NCI-H1092 treated with DMSO at 0.1 percent for 48 hours (cell line): ENCODE data around the gene SPG21.

Experiments used
- DNase-seq: peaks from one replicate; lab custom pipeline; 2025; lab: John Stamatoyannopoulos, UW

SPG21 gene

GRCh38 chr15:64991536-64992135 is 1.9 kb upstream of the SPG21 start:
- DNase-seq = no peak

- no peak for DNase-seq
Observed at GRCh38 chr15:64990168-64990470, 405 bp upstream of the SPG21 start.

- DNase-seq = no peak
Observed at GRCh38 chr15:64987136-64987535, 2.6 kb downstream of the SPG21 start.

- no peak for DNase-seq
Observed at GRCh38 chr15:64985366-64986033, 4.2 kb downstream of the SPG21 start.

- DNase-seq = no peak
Observed at GRCh38 chr15:64982472-64982871, 7.2 kb downstream of the SPG21 start.

- no peak for DNase-seq
Observed at GRCh38 chr15:64981812-64982431, 7.8 kb downstream of the SPG21 start.

GRCh38 chr15:64979252-64979710 is 10.4 kb downstream of the SPG21 start:
- DNase-seq = no peak

- DNase-seq = no peak
Observed at GRCh38 chr15:64975390-64975789, 14.3 kb downstream of the SPG21 start.

- DNase-seq = no peak
Observed at GRCh38 chr15:64970698-64971097, 19.0 kb downstream of the SPG21 start.

GRCh38 chr15:64969401-64969800 is 20.3 kb downstream of the SPG21 start:
- no peak for DNase-seq

- no peak for DNase-seq
Observed at GRCh38 chr15:64961013-64961412, 28.7 kb downstream of the SPG21 start.

GRCh38 chr15:64960153-64960552 is 29.6 kb downstream of the SPG21 start:
- DNase-seq = no peak

GRCh38 chr15:64959128-64959527 is 30.6 kb downstream of the SPG21 start:
- no peak for DNase-seq

GRCh38 chr15:64954395-64954794 is 35.3 kb downstream of the SPG21 start:
- DNase-seq = no peak

- no peak for DNase-seq
Observed at GRCh38 chr15:64951777-64952418, 37.8 kb downstream of the SPG21 start.

- DNase-seq = no peak
Observed at GRCh38 chr15:64950888-64951287, 38.8 kb downstream of the SPG21 start.

GRCh38 chr15:64949383-64950186 is 40.1 kb downstream of the SPG21 start:
- no peak for DNase-seq

GRCh38 chr15:64948916-64949315 is 40.8 kb downstream of the SPG21 start:
- DNase-seq = no peak

GRCh38 chr15:64947211-64947610 is 42.5 kb downstream of the SPG21 start:
- no peak for DNase-seq

GRCh38 chr15:64944961-64945360 is 44.8 kb downstream of the SPG21 start:
- no peak for DNase-seq

GRCh38 chr15:64943512-64944225 is 46.0 kb downstream of the SPG21 start:
- no peak for DNase-seq

- no peak for DNase-seq
Observed at GRCh38 chr15:64942356-64942755, 47.4 kb downstream of the SPG21 start.
